ENCODE results near the gene ATOX1. TPM values are rescaled to one million over a fixed set of nuclear protein-coding genes. Genes with fewer than 3 reads are reported as not detected.
A peak's percentile ranks its signal among the peaks of the same experiment; 100 is the strongest.

Gene ATOX1
- total and polyA plus RNA-seq, 9 of the 15 experiments (the other 6 are each of a cell fraction or from before 2014, with no cell fraction given) = 59.2 to 318 (median 86.2) TPM

DNA sequence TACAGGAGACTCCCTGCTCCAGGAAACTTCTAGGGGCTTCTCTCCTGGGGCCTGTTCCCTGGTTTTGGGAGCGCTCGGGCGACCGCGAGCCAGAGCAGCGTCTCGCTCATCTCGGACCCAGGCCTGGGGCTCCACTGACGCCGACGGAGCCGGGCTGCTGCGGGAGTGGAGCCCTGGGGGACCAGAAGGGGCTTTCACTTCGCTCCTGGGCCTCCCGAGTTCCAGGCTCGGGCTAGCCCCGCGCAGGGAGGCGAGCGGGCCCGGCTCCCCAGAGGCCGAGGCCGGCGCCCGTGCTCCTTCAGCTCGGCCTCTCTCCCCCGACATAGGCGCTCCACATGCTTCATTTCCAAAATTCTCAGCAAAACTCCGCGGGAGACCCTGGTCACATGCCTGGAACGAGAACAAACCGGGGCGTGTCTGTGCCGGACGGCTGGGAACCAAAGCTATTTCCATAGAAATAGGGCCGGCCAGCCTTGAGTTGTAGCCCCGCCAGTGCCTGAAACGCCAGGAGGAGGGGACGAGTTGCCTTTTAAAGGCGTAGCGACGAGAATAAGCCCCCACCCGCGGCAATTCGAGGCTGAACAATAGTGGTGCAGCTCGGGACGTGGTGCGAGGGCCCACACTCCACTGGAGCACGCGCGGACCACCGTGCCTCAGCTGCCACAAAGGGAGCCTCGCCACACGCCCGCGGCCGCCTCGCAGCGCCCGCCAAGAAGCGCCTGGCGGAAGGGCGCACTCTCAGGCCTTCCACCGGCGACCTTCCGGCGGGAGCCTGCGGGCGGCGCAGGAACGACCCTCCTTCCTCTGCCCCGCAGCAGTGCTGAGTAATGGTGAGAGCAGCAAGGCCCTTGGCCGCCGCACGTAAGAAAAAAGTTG, 12.2 kb upstream of the ATOX1 start (continued):
- TF ChIP-seq ERF (CRISPR knock-in tag; IDR thresholded peaks at IDR 0.05) (peak; percentile 93), NONO (IDR thresholded peaks at IDR 0.05; ENCODE audit: low read depth in 2 of 2, low read length in 1 of 2) (no peak; a peak in 1 of 4 replicates), ZNF384 (IDR thresholded peaks at IDR 0.05; ENCODE audit: low read depth, low read length) (0 out of 2 replicates have a peak, but pooled peaks have one; percentile 29), ZSCAN32 (CRISPR knock-in tag; IDR thresholded peaks at IDR 0.05) (no peak; the same call in 1 of the 2 replicates), ZFP36 (IDR thresholded peaks at IDR 0.05; ENCODE audit: low read depth, low read length, partially characterized antibody) (no peak), ZBTB7A (IDR thresholded peaks at IDR 0.05; ENCODE audit: borderline replicate concordance, control insufficient read depth, low read depth, low read length) (peak; percentile 99), HLTF (IDR thresholded peaks at IDR 0.05) (no peak), BRD4 (IDR thresholded peaks at IDR 0.05) (peak; percentile 87), BRD9 (IDR thresholded peaks at IDR 0.05; ENCODE audit: low read depth, partially characterized antibody) (no peak), HIVEP1 (CRISPR knock-in tag; IDR thresholded peaks at IDR 0.05) (peak; percentile 28; the same call in 1 of the 2 replicates), ZNF830 (CRISPR knock-in tag; IDR thresholded peaks at IDR 0.05) (0 out of 2 replicates have a peak, but pooled peaks have one; percentile 36), ZNF12 (CRISPR knock-in tag; IDR thresholded peaks at IDR 0.05) (no peak; the same call in 1 of the 2 replicates), CBX8 (IDR thresholded peaks at IDR 0.05; ENCODE audit: borderline replicate concordance, extremely low read depth, low read depth, low read length, poor library complexity, severe bottlenecking) (no peak), CCNT2 (IDR thresholded peaks at IDR 0.05; ENCODE audit: borderline replicate concordance, extremely low read depth, insufficient read length, low read depth, low read length) (peak; percentile 7), PCBP2 (IDR thresholded peaks at IDR 0.05; ENCODE audit: low read depth, low read length, poor library complexity, severe bottlenecking) (no peak), ZNF354B (CRISPR knock-in tag; IDR thresholded peaks at IDR 0.05) (no peak)
- TF ChIP-seq, protein P1, sequence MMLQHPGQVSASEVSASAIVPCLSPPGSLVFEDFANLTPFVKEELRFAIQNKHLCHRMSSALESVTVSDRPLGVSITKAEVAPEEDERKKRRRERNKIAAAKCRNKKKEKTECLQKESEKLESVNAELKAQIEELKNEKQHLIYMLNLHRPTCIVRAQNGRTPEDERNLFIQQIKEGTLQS (IDR thresholded peaks at IDR 0.05) = no peak
- TF ChIP-seq, protein P1 (CRISPR knock-in tag; conservative IDR thresholded peaks at IDR 0.05) = no peak
- TF ChIP-seq, protein P2, sequence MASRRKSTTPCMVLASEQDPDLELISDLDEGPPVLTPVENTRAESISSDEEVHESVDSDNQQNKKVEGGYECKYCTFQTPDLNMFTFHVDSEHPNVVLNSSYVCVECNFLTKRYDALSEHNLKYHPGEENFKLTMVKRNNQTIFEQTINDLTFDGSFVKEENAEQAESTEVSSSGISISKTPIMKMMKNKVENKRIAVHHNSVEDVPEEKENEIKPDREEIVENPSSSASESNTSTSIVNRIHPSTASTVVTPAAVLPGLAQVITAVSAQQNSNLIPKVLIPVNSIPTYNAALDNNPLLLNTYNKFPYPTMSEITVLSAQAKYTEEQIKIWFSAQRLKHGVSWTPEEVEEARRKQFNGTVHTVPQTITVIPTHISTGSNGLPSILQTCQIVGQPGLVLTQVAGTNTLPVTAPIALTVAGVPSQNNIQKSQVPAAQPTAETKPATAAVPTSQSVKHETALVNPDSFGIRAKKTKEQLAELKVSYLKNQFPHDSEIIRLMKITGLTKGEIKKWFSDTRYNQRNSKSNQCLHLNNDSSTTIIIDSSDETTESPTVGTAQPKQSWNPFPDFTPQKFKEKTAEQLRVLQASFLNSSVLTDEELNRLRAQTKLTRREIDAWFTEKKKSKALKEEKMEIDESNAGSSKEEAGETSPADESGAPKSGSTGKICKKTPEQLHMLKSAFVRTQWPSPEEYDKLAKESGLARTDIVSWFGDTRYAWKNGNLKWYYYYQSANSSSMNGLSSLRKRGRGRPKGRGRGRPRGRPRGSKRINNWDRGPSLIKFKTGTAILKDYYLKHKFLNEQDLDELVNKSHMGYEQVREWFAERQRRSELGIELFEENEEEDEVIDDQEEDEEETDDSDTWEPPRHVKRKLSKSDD (conservative IDR thresholded peaks at IDR 0.05; ENCODE audit: low read length) = no peak
- TF ChIP-seq, protein P3, sequence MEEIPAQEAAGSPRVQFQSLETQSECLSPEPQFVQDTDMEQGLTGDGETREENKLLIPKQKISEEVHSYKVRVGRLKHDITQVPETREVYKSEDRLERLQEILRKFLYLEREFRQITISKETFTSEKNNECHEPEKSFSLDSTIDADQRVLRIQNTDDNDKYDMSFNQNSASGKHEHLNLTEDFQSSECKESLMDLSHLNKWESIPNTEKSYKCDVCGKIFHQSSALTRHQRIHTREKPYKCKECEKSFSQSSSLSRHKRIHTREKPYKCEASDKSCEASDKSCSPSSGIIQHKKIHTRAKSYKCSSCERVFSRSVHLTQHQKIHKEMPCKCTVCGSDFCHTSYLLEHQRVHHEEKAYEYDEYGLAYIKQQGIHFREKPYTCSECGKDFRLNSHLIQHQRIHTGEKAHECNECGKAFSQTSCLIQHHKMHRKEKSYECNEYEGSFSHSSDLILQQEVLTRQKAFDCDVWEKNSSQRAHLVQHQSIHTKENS (CRISPR knock-in tag; IDR thresholded peaks at IDR 0.05) = no peak
- TF ChIP-seq, protein P4, sequence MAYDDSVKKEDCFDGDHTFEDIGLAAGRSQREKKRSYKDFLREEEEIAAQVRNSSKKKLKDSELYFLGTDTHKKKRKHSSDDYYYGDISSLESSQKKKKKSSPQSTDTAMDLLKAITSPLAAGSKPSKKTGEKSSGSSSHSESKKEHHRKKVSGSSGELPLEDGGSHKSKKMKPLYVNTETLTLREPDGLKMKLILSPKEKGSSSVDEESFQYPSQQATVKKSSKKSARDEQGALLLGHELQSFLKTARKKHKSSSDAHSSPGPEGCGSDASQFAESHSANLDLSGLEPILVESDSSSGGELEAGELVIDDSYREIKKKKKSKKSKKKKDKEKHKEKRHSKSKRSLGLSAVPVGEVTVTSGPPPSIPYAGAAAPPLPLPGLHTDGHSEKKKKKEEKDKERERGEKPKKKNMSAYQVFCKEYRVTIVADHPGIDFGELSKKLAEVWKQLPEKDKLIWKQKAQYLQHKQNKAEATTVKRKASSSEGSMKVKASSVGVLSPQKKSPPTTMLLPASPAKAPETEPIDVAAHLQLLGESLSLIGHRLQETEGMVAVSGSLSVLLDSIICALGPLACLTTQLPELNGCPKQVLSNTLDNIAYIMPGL (CRISPR knock-in tag; IDR thresholded peaks at IDR 0.05) = peak; percentile 71
